ENCODE results near the gene LRFN2. TPM values are rescaled to one million over a fixed set of nuclear protein-coding genes. Genes with fewer than 3 reads are reported as not detected.

LRFN2 gene
- total RNA-seq, 3 donors from 2014 or later (not counting 1 experiment from before 2014, with no cell fraction given), result 3.0 to 3.6 (median 3.5) TPM

GRCh38 chr6:40626886-40627285, 39.7 kb upstream of the LRFN2 start:
- DNase-seq (no peak), ATAC-seq (no peak)
- no peaks in the 10 kb centered on the region for H3K4me1 ChIP-seq (ENCODE audit: control insufficient read depth, insufficient read depth, low read length)
- no peaks in the 10 kb centered on the region for H3K9me3 Mint-ChIP-seq
- no peak overlapping the region for H3K27ac ChIP-seq (ENCODE audit: low read length)
- WGBS (ENCODE audit: insufficient coverage), result 98% methylated on average over 4 of the region's 4 CpGs
- H3K27me3 ChIP-seq (ENCODE audit: control insufficient read depth, insufficient read depth, low read length), result no peaks in the 10 kb centered on the region
- no peak overlapping the region for H3K27ac Mint-ChIP-seq
- no peaks in the 10 kb centered on the region for H3K36me3 Mint-ChIP-seq
- no peak overlapping the region for H3K4me3 Mint-ChIP-seq
- intact Hi-C loops (cut with micrococcal nuclease), result no loop called here
- no peaks in the 10 kb centered on the region for H3K36me3 ChIP-seq (ENCODE audit: control insufficient read depth, insufficient read depth, low read length)
- H3K27me3 Mint-ChIP-seq (ENCODE audit: low read depth in 2 of 2), result peaks cover 0 to 9% of the 10 kb centered on the region in 2 donors
- no peak for TF ChIP-seq CTCF (IDR thresholded peaks at IDR 0.05)
- H3K9me3 ChIP-seq (ENCODE audit: control insufficient read depth, insufficient read depth, low read length), result no peaks in the 10 kb centered on the region
- no peaks in the 10 kb centered on the region for H3K4me1 Mint-ChIP-seq
- no peak overlapping the region for H3K4me3 ChIP-seq (ENCODE audit: low read length)

- Histone ChIP-seq H3K9me3 (ENCODE audit: control insufficient read depth, insufficient read depth, low read length) (no peaks in the 10 kb centered on the region), H3K4me3 (ENCODE audit: low read length) (no peak overlapping the region), H3K27me3 (ENCODE audit: control insufficient read depth, insufficient read depth, low read length) (no peaks in the 10 kb centered on the region), H3K36me3 (ENCODE audit: control insufficient read depth, insufficient read depth, low read length) (no peaks in the 10 kb centered on the region), H3K4me1 (ENCODE audit: control insufficient read depth, insufficient read depth, low read length) (no peaks in the 10 kb centered on the region), H3K27ac (ENCODE audit: low read length) (no peak overlapping the region)
- intact Hi-C loops (cut with micrococcal nuclease), result no loop called here
- DNase-seq (no peak), ATAC-seq (no peak)
- H3K9me3 Mint-ChIP-seq, result no peaks in the 10 kb centered on the region
- no peaks in the 10 kb centered on the region for H3K36me3 Mint-ChIP-seq
- H3K4me3 Mint-ChIP-seq, result no peak overlapping the region
- WGBS (ENCODE audit: insufficient coverage), result 97% methylated on average over 3 of the region's 3 CpGs
- no peaks in the 10 kb centered on the region for H3K4me1 Mint-ChIP-seq
- TF ChIP-seq CTCF (IDR thresholded peaks at IDR 0.05), result no peak
- H3K27ac Mint-ChIP-seq, result no peak overlapping the region
- H3K27me3 Mint-ChIP-seq (ENCODE audit: low read depth in 2 of 2), result peaks cover 13 to 21% of the 10 kb centered on the region in 2 donors
These were observed 36.8 kb upstream of the LRFN2 start for GRCh38 chr6:40623932-40624331.

GRCh38 chr6:40623178-40623577, 36.0 kb upstream of the LRFN2 start:
- Mint-ChIP-seq H3K4me1 (no peaks in the 10 kb centered on the region), H3K36me3 (no peaks in the 10 kb centered on the region), H3K9me3 (no peaks in the 10 kb centered on the region), H3K4me3 (no peak overlapping the region), H3K27me3 (ENCODE audit: low read depth in 2 of 2) (peaks cover 20 to 28% of the 10 kb centered on the region in 2 donors), H3K27ac (no peak overlapping the region)
- H3K4me1 ChIP-seq (ENCODE audit: control insufficient read depth, insufficient read depth, low read length), result no peaks in the 10 kb centered on the region
- no peak for TF ChIP-seq CTCF (IDR thresholded peaks at IDR 0.05)
- intact Hi-C loops (cut with micrococcal nuclease), result no loop called here
- H3K27me3 ChIP-seq (ENCODE audit: control insufficient read depth, insufficient read depth, low read length), result no peaks in the 10 kb centered on the region
- H3K36me3 ChIP-seq (ENCODE audit: control insufficient read depth, insufficient read depth, low read length), result no peaks in the 10 kb centered on the region
- DNase-seq, result no peak
- WGBS (ENCODE audit: insufficient coverage), result 72% methylated on average over 5 of the region's 5 CpGs
- no peak overlapping the region for H3K4me3 ChIP-seq (ENCODE audit: low read length)
- no peak overlapping the region for H3K27ac ChIP-seq (ENCODE audit: low read length)
- no peak for ATAC-seq
- no peaks in the 10 kb centered on the region for H3K9me3 ChIP-seq (ENCODE audit: control insufficient read depth, insufficient read depth, low read length)

- ATAC-seq (no peak), DNase-seq (no peak)
- Histone ChIP-seq H3K9me3 (ENCODE audit: control insufficient read depth, insufficient read depth, low read length) (no peaks in the 10 kb centered on the region), H3K27ac (ENCODE audit: low read length) (no peak overlapping the region), H3K27me3 (ENCODE audit: control insufficient read depth, insufficient read depth, low read length) (peaks cover 3% of the 10 kb centered on the region), H3K4me1 (ENCODE audit: control insufficient read depth, insufficient read depth, low read length) (no peaks in the 10 kb centered on the region), H3K36me3 (ENCODE audit: control insufficient read depth, insufficient read depth, low read length) (no peaks in the 10 kb centered on the region), H3K4me3 (ENCODE audit: low read length) (no peak overlapping the region)
- no peak overlapping the region for H3K27ac Mint-ChIP-seq
- intact Hi-C loops (cut with micrococcal nuclease), result no loop called here
- TF ChIP-seq CTCF (IDR thresholded peaks at IDR 0.05), result no peak
- no peaks in the 10 kb centered on the region for H3K9me3 Mint-ChIP-seq
- H3K4me3 Mint-ChIP-seq, result no peak overlapping the region
- no peaks in the 10 kb centered on the region for H3K36me3 Mint-ChIP-seq
- H3K4me1 Mint-ChIP-seq, result no peaks in the 10 kb centered on the region
- 84% methylated on average over 9 of the region's 9 CpGs for WGBS (ENCODE audit: insufficient coverage)
- peaks cover 34 to 41% of the 10 kb centered on the region in 2 donors for H3K27me3 Mint-ChIP-seq (ENCODE audit: low read depth in 2 of 2)
These were observed 33.5 kb upstream of the LRFN2 start for GRCh38 chr6:40620574-40621240.

Data from natural killer cell (primary cell).